CD4-positive, alpha-beta T cell treated with Interleukin-4 for 1 hour (primary cell): ENCODE data around the gene KMT5B.
A peak's percentile ranks its signal among the peaks of the same experiment; 100 is the strongest.

ENCODE experiments used
- DNase-seq, 2 donors: peaks; one replicate each; pipeline ENCODE4 v3.0.0-alpha.2; 2020 to 2022

KMT5B gene

DNA sequence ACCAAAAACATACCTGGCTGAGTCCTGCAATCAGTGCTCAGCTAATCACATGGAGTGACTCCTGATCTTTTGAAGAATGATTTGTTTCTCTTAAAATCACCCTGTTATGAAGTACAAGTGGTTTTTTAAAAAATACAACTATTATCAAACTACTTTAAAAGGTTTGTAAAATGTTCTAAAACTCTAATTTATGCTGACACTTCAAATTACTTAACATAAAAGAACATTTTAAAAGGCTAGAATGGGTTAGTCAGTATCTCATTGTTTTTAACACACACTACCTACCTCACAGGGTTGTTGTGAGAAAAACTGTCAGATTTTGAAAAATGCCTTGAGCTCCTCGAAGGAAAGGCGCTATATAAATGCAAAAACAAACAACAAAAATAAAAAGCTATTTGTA lies 33.2 kb downstream of the KMT5B start:
- no peak for DNase-seq

DNA sequence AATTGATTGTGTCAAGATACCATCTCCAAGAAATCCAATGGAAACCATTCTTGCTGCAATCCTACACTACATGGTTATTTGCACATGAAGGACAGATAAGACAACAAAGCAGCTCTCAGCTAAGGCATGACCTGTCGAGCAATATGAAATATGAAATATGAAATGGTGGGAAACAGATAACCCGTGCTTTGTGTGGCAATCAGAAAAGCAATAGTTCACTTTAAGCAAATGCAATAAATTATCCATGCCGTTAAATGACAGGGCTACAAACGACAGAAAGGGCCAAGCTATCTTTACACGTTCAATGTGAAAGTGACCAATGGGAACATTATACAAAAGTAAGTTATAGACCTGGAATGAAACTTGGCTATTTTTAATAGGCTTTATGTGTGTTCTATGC lies 35.2 kb downstream of the KMT5B start:
- DNase-seq = no peak

DNA sequence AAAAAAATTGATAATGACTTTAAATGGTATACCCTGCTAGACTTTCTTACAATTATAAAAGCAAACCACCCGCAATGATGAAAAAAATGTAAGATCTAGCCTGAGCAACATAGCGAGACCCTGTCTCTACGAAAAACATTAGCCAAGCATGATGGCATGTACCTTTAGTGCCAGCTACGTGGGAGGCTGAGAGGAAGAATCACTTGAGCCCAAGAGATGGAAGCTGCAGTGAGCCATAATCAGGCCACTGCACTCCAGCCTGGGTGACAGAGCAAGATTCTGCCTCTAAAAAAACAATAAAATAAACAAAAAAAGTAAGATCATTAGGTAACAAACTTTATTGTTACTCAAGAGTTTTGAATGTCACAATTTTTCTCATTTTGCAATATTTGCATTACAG lies 39.2 kb downstream of the KMT5B start:
- DNase-seq = no peak

DNA sequence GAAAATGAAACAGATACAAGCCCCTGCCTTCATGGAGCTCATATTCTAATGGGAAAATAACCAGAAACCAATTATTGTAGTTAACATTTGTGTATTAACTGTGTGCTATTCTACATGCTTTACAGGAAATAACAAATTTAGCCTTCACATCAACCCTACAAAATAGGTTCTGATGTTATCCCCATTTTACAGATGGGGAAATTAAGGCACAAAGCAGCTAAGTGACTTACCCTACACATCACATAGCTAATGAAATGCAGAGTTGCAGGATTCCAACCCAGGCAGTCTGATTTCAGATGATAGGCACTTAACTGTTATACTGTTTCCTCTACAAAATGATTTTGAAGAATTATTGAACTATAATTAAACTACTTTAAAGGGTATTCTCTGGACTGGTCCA lies 43.7 kb downstream of the KMT5B start:
- no peak for DNase-seq

DNA sequence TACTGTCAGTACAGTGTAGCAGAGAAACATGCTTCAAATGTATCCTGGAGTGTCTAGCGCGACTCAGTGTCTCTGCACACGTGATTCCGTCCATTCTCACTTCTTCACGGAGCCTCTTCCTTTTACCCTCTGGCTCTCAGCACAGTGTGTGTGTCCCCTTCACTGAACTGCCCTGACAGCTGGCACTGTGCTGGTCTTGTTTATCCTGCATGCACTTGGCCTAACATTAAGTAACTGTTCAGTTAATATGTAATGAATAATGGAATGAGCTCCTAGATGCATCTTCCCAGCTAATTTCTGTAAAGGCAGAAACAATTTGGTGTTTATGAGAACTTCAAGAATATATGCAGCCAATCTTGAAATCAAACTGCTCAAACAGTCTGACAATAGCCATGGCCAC lies 44.4 kb downstream of the KMT5B start:
- no peak for DNase-seq

DNA sequence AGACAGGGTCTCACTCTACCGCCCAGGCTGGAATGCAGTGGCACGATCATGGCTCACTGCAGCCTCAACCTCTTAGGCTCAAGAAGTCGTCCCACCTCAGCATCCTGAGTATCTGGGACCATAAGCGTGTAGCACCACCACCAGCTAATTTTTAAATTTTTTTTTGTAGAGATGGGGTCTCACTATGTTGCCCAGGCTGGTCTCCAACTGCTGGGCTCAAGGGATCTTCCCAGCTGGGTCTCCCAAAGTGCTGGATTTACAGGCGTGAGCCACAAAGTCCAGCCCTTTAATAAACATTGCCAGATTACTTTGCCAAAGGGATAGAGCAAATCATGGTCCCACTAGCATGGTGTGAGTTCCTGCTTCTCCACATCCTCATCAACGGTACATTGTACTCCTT lies 45.6 kb downstream of the KMT5B start:
- DNase-seq = no peak

DNA sequence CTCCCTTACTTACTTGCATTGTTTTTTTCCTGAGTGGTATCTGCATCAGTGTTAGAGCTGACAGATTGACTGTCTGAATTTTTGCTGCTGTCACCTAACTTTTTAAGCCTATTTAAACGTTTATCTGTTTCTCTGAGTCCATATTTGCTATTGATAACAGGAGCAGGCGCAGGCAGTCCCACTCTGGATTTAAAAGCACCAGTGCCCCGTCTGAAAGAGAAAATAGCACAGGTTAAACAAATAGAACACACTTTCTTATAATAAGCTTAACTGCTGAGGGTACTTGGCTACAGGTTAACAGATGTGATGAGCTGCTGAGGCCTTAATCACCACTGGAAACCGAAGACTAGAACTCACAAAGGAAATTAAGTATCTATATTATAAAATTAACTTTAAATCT lies 46.1 kb downstream of the KMT5B start:
- no peak for DNase-seq

DNA sequence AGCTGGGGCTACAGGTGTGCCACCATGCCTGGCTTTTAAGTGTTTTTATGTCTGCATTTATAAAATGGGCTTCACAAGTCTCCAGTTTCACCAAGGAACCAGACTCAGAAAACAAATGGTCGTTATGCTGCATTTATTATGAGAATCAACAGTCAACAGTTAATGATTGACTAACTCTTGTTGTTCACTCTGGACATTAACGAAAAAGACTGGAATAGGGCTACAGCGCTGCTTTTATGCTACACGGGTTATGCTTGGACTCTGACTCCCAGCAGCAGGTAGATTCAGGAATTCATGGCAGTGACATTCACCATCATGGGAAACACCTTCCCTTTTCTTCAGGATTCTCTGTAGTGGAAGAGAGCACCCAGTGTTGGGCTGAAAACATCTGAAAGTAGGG lies 47.5 kb downstream of the KMT5B start:
- DNase-seq = no peak

DNA sequence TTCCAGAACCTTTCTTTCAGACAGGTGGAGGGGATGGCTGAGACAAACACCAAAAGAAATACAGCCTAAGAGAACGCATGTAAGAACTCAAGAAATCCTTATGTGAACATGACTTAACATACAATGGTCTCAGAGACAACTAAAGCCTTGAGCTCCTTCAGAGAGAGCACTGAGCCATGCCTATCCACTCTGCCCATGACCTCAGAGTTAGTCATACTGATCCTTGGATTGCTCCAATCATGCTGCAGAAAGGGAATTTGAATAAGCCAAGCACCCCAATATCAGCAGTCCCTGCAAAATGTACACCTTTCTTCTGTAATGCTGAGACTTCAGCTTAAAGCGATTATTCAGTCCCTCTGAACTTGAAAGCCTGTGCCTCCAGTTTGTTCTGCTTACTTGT lies 48.7 kb downstream of the KMT5B start:
- no peak for DNase-seq

DNA sequence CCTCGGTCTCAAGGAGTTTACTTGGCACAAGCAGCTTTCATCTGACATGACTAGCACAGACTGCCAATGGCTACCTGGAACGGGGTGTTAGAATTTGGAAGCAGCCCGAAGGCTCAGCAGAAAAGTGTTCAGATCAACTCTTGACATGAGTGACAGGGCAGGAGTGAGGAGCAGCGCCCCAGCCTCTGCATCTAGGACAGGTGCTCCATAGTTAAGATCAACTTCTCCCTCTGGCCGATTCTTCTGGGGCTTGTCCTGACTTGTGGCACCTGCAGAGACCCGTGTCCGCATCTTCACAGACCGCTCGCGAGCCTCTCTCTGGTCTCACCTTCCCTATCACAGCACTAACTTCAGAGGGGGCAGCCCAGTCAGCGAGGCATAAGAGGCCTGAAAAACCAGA lies 49.4 kb downstream of the KMT5B start:
- DNase-seq = no peak

DNA sequence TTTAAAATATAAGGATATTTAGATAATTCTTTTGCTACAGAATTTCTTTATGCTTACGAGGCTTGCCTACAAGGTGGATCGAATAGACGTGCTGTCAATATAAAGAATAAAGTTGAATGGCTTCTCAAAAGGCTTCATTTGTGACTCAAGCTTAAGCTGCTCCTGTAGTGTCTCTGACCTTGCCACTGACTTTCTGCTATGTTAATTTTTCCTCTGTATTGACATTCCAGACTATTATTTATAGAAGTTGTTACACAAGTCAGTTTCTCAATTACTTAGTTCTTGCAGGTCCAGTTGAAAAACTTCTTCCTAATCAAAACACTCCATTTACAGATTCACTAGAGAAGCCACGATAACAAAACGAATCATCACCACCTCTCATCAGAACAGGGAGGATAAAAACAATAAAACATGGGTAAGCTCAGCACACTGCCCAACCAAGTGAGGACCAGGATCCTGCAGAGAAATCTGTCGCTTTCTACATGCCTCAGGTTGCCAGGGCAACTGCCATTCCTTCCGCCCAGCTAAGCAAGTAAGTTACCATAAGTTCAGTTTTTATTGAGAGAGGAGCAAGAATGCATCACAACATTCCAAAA lies 52.9 kb downstream of the KMT5B start:
- DNase-seq = no peak

DNA sequence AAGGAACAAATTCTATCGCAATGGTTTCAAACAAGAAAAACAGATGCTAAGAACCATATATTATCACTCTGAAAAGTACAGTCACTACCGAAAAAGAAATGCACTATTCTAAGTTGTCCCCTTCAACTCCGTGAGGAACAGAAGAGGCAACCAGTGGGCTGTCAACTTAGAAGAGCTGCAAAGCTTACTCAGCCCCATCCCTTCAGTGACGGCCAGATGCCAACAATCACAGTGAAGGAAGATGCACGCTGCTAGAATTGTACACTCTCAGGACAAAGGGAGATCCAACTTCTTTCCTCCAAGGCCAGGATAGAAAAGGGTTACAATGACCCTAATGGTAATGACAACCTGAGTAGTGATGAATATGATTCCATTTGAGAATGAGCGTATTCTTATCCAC lies 53.4 kb downstream of the KMT5B start:
- DNase-seq = no peak

DNA sequence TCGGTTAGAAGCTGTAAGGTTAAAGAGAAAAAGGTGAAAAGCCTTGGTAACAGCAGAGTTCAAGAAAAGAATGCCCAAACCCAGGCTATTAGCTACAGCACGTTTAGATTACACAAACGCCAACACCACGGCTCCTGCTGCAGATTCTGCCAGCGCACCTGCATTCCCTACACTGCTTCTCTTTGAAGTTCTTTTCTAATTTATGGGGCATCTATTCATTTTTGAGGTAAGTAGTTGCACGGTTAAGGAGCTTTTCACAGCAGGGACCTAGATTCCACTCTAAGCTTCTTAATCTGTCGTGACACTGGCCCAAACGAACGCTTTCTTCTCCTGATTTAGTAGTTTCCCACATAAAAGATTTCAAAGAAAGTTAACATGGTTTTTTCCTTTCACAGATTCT lies 53.9 kb downstream of the KMT5B start:
- DNase-seq = no peak

DNA sequence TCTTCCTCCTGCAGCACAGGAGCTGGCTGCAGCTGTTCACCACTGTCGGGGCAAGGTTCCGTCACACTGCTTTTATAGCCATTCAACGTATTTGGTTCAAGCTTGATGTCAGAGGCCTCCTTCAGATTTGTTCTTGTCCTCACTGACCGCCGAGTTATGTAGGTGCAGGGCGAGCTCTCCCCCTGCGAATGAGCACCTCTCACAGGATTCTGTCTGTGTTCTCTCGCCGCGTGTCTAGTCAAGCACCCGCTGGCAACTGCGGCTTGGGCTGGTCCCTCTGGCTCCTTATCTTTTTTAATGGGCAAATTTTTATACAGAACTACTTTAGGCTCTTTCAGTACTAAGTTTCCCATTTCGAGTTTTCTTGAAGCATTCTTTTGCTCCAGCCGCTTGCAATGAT lies 54.5 kb downstream of the KMT5B start:
- DNase-seq = no peak

DNA sequence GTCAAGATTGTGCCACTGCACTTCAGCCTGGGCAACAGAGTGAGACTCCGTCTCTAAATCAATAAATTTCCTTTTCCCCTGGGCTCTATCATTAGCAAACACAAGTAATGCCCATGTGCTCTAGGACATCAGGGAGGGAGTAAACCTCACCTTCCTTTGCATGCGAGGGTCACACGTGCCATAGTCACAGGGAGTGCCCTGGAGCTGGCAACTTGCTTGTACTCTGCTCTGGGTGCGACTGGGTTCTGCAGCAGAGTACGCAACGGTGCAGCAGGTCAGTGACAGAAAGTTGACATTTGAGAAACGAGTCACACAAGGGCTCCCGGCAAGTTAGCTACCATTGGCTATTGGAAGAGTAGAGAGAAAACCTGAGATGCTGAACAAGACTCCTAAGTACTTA lies 59.4 kb downstream of the KMT5B start:
- no peak for DNase-seq

DNA sequence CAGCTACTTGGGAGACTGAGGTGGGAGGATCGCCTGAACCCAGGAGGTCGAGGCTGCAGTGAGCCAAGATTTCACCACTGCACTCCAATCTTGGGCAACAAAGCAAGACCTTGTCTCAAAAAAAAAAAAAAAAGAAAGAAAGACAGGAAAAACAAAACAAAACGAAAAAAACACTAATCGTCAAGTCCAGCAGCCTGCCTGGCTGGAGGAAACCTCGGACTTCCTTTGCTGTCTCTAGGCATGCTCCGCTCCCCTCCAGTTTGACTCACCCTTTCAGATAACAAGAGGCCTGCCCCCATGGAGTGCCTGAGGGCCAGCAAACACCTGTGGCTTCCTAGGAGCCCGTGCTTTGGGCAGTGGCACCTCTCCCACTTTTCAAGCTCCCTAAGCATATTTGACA lies 63.1 kb downstream of the KMT5B start:
- DNase-seq = no peak

DNA sequence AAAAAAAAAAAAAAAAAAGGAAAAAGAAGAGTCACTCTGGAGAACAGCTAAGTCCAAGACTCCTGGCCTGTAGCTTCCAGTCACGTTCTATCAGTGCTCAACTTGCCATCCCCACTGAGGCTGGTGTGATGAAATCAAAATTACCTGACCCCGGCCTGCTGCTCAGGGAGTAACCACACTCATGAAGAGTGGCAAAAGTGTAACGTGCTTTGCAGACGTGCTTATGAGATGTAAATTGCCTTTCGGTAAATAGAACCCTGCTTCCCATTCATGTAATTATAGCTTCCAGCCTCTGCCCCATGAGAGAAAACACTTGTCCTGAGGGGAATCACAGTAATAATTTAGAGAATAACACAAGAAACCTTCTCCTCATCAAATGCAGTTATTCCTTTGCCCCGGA lies 63.7 kb downstream of the KMT5B start:
- DNase-seq = no peak

DNA sequence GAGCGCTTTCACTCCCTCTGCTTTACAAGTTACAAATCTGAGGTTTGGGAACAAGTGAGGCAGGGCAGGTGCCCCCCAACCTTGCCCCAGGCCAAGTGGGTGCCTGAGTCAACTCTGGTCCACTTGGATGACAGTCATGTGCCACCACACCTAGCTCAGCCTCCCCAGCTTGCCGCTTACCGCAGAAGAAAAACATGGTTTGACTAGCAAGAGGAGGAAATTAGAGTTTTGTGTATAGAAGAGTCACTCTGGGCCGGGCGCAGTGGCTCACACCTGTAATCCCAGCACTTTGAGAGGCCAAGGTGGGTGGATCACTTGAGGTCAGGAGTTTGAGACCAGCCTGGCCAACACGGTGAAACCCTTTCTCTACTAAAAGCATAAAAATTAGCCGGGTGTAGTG lies 64.2 kb downstream of the KMT5B start:
- no peak for DNase-seq

DNA sequence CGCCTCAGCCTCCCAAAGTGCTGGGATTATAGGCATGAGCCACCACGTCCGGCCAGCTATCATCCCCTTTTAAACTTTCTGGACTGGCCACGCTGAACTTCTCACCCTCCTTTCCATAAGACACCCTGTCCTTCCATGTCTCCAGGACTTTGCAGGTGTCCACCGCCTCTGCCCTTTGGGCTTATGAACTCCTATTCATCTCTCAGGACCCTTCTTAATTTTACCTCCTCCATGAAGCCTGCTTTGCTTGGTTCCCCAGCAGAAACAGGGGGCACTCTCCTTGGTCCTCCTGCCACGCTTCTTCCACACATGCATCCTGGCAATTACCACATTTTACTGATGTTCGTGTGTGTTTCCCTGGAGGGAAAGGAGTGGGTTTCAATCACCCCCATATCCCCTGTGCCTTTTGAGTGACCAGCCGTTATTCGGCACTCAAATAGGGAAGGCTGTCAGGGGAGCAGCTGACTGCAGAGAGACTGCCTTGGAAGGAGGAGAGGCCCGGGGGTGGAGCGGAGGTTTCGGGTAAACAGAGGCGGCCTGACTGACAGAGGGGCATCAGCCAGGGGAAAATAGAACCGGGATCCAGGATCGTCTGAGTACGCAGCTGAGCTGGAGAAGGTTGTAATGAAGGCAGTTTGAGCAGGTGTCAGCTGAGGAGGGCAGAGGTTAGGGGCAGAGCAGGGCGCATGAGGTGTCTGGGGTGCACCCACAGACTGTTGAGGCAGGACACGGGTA lies 64.9 kb downstream of the KMT5B start:
- DNase-seq = no peak

DNA sequence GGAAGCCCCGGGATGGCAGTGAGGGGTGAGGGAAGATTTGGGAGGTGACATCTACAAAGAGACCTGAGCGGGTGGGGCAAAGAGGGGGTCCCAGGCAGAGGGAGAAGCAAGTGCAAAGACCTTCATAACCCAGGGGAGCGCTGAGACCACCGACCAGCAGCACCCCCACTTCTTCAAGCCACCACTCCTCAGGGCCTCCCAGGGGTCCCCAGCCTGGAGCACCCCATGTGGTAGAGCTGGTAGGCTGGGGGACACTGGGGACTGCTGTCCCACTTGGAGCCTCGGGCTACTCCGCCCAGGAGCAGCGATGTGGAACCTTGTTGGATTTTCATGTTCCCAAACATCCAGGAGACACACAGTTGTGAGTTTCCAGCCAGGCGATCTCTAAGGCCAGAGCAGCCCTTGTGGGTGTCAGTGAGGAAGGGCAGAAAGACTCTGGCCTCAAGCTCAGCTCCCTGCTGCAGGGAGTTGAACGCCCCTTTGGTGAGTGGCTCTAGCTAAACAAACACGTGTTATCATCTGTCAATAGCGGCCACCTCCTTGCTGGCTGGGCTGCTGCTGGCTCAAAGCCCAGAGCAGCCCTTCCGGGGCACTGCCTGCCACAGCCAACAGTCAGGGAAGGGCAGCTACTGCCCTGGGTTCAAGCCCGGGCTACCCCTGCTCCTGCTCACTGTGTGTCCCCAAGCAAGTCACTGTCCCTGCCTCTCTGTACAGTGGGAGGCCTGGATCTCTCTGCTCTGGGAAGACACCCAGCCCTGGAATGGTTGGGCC lies 66.2 kb downstream of the KMT5B start:
- DNase-seq = no peak

DNA sequence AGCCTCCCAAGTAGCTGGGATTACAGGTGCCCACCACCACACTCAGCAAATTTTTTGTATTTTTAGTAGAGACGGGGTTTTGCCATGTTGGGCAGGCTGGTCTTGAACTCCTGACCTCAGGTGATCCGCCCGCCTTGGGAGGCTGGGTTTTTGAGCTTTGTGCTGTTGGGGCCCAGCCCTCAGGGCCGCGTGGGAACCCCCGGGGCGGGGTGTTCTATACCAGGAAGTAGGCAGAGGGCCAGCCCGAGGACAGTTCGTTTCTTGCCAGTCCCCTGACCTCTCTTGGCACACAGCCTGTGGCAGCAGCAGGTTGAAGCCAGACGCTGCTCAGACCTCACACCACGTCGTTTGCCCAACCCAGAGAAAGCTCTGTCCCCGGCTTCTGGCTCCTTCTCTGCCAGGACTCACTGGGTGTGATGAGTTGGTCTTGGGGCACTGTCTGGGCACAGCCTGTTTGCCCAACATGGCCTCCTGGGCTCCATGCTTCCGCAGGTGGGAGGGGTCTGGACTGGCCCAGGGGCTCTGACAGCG lies 67.0 kb downstream of the KMT5B start:
- DNase-seq = peak in 1 of 2 donors; percentile 52

DNA sequence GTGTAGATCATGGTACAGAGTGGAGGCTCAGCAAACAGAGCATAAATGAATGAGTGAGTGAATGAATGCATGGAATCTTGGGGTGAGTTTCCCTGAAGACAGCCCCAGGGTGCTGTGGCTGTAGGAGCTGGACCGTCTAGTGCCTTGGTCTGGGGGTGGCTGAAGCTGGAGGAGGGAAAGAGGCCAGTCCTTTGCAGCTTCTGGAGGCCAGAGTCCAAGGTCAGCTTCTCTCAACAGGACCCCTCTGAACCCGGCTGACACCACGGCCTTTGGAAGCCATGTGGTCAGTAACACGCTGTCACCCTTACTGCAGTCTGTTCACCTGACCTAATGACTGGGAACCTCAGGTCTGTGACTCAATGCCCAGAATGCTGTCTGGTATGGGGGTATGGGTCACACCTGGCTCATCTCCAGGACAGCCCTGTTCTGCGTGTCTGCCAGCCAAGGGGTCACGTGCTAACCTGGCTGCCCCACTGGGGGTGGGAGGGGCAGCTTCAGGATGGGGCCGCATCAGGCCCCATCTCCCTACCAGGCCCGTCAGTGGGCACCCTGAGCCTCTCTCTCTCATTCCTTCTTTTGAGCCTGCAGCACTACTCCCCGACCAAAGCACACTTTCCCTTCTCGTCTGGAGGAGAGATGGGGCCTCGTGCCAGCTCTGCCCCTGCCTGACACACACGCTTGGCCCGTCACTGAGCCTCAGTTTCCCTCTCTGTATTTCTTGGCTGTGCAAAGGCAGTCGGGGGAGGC lies 67.8 kb downstream of the KMT5B start:
- no peak for DNase-seq

DNA sequence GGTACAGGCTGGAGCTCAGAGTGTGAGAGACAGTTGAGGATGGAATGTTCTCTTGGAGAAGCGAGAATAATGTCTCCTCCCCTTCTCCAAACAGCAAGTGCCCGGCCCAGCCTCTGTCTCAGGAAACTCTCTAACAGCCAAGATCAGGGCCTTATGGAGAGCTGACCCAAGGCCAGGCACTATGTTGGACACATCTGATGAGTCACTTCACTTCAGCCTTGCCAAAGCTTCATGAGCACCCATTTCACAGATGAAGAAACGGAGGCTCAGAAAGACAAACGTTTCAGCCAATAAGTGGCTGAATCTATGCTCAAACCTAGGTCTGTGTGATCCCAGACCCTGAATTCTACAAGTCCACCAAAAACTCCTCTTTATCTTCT lies 69.8 kb downstream of the KMT5B start:
- no peak for DNase-seq
